HepG2 (cell line): ENCODE data around the gene APEX1. TPM values are rescaled to one million over a fixed set of nuclear protein-coding genes. Genes with fewer than 3 reads are reported as not detected.

Experiments used
- ATF1 ChIP-seq: IDR thresholded peaks from 2 replicates; pipeline ENCODE4 v1.6.1; 2016; ENCODE audit warnings: mild to moderate bottlenecking, control low read depth
- KDM5B ChIP-seq: sonication (generic); formaldehyde crosslinking; IDR thresholded peaks from 2 replicates; pipeline ENCODE4 v1.4.0; 2020; ENCODE audit warnings: missing genetic modification reagents, mild to moderate bottlenecking, borderline replicate concordance
- NCOR1 ChIP-seq: fragments of 200-600 bp; sonication (generic); IDR thresholded peaks from 2 replicates; pipeline ENCODE4 v1.7.0; 2017; ENCODE audit warnings: antibody characterized with exemption, low read length, borderline replicate concordance
- POLR2AphosphoS5 ChIP-seq: IDR thresholded peaks from 2 replicates; pipeline ENCODE4 v1.6.1; 2012; ENCODE audit warnings: low read depth, low read length
- SALL1 ChIP-seq: sonication (generic); formaldehyde crosslinking; IDR thresholded peaks from 2 replicates; pipeline ENCODE4 v1.8.0; 2022; ENCODE audit warnings: mild to moderate bottlenecking, missing genetic modification reagents
- SPEN ChIP-seq: sonication (generic); formaldehyde crosslinking; IDR thresholded peaks from 2 replicates; pipeline ENCODE4 v1.5.1; 2020; ENCODE audit warnings: low read depth, mild to moderate bottlenecking, missing genetic modification reagents
- TBL1XR1 ChIP-seq: fragments of 150-350 bp; IDR thresholded peaks from 2 replicates; pipeline ENCODE4 v1.6.1; 2014; ENCODE audit warnings: borderline replicate concordance, low read length; ENCODE audit not compliant: partially characterized antibody
- TBX3 ChIP-seq: fragments of 450-650 bp; IDR thresholded peaks from 2 replicates; pipeline ENCODE4 v1.6.1; 2017; ENCODE audit warnings: antibody characterized with exemption, mild to moderate bottlenecking, inconsistent platforms, borderline replicate concordance
- WIZ ChIP-seq: sonication (generic); formaldehyde crosslinking; IDR thresholded peaks from 2 replicates; pipeline ENCODE4 v1.5.1; 2020; ENCODE audit warnings: mild to moderate bottlenecking, missing genetic modification reagents
- ZFP36L2 ChIP-seq: sonication (generic); formaldehyde crosslinking; IDR thresholded peaks from 2 replicates; pipeline ENCODE4 v1.4.0; 2020; ENCODE audit warnings: missing genetic modification reagents
- ZNF547 ChIP-seq: sonication (generic); formaldehyde crosslinking; IDR thresholded peaks from 2 replicates; pipeline ENCODE4 v1.5.1; 2020; ENCODE audit warnings: mild to moderate bottlenecking, missing genetic modification reagents
- ZNF747 ChIP-seq: sonication (generic); formaldehyde crosslinking; IDR thresholded peaks from 2 replicates; pipeline ENCODE4 v1.8.1; 2023; ENCODE audit warnings: missing genetic modification reagents, mild to moderate bottlenecking, borderline replicate concordance
- ZNF790 ChIP-seq: sonication (generic); formaldehyde crosslinking; IDR thresholded peaks from 2 replicates; pipeline ENCODE4 v1.8.0; 2022; ENCODE audit warnings: missing genetic modification reagents, mild to moderate bottlenecking, borderline replicate concordance
- ZNF891 ChIP-seq: sonication (generic); formaldehyde crosslinking; IDR thresholded peaks from 2 replicates; pipeline ENCODE4 v1.5.0; 2020; ENCODE audit warnings: mild to moderate bottlenecking, missing genetic modification reagents
- polyA plus RNA-seq, 8 experiments: library from polyadenylated mRNA; depleted of rRNA in 3 of 8; stranded (reverse) in 7 of 8; unstranded in 1 of 8; fragments of >200 nt; fragmentation: Illumina TruSeq in 4 of 8; extraction: Trizol in 4 of 8; gene quantifications; 2 replicates each; pipeline versions ENCODE4 v1.2.1 to v1.2.3, GENCODE V29; 2011 to 2016; ENCODE audit warnings: low read depth in 4 of 8, missing spikeins in 1 of 8, mixed read lengths in 1 of 8; ENCODE audit not compliant: insufficient read depth in 1 of 8
- total RNA-seq, 5 experiments: library from RNA; depleted of rRNA; stranded (reverse); fragments of >200 nt; fragmentation: Illumina TruSeq; extraction: Trizol; gene quantifications; 2 replicates each; pipeline ENCODE4 v1.2.3, GENCODE V29; 2016; ENCODE audit warnings: low read depth in 1 of 5
- TF ChIP-seq, protein P1 (sequence below): sonication (generic); formaldehyde crosslinking; conservative IDR thresholded peaks from 2 replicates; pipeline ENCODE4 v1.4.0; 2020; ENCODE audit warnings: missing genetic modification reagents
- TF ChIP-seq, protein P2 (sequence below): IDR thresholded peaks from 2 replicates; pipeline ENCODE4 v1.6.1; 2016
- TF ChIP-seq, protein P3 (sequence below): sonication (generic); formaldehyde crosslinking; IDR thresholded peaks from 2 replicates; pipeline ENCODE4 v1.9.0; 2021; ENCODE audit warnings: missing genetic modification reagents, borderline replicate concordance
- TF ChIP-seq, protein P4 (sequence below): IDR thresholded peaks from 2 replicates; pipeline ENCODE4 v1.4.0; 2020; ENCODE audit warnings: mild to moderate bottlenecking, missing genetic modification reagents

The APEX1 gene
- total and polyA plus RNA-seq, 2 of the 13 experiments (the other 11 are each of a cell fraction or from before 2014, with no cell fraction given) = 171 to 405 TPM

DNA sequence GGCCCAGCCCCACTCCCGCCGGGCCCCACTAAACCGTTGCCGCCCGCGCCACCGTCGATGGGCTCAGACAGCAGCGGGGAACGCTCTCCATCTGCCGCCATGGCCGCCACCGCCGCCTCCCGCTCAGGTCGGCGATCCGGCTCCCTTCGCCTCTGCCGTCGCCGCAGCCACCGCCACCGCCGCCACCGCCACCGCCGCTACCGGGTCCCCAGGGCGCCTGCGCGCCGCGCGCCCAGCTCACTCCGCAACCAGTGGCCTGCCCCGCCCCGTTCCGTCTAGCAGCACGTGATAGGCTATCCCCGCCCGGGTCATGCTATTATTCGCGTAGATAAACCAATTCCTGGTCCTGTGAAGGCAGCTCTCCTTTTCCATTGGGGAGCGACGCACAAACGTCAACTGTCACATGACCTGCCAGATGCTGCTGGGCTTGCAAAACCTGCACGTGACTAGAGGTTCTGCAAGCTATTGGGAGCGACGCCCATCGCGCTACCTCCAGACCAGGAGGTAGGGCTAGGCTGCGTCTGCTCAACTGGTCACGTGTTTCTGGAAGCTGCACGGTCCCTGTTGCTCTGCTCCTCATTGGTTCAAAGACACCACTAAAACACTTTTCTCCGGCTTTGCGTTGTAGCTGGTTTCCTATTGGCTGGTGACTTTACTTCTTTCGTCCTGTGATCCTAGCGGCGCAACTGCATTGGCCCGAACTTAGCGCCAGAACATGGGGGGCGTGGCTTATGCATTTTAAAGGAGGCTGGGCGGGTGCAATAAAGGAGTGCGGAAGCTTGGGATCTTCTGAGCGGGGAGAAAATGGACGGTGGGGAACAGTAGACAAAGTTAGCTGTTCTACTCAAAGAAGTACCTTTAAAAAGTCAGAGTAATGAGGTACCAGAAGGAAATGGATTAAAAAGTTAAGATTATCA is 6.5 kb downstream of the APEX1 start, which contains the start of gene PIP4P1 (continued):
- TF ChIP-seq, protein P1, sequence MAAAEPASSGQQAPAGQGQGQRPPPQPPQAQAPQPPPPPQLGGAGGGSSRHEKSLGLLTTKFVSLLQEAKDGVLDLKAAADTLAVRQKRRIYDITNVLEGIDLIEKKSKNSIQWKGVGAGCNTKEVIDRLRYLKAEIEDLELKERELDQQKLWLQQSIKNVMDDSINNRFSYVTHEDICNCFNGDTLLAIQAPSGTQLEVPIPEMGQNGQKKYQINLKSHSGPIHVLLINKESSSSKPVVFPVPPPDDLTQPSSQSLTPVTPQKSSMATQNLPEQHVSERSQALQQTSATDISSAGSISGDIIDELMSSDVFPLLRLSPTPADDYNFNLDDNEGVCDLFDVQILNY (CRISPR knock-in tag) = peak; percentile 89
- TF ChIP-seq, protein P2, sequence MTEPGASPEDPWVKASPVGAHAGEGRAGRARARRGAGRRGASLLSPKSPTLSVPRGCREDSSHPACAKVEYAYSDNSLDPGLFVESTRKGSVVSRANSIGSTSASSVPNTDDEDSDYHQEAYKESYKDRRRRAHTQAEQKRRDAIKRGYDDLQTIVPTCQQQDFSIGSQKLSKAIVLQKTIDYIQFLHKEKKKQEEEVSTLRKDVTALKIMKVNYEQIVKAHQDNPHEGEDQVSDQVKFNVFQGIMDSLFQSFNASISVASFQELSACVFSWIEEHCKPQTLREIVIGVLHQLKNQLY = peak; percentile 92
- peak; percentile 74 for TF ChIP-seq TBL1XR1
- TF ChIP-seq ZNF547 (CRISPR knock-in tag) = peak; percentile 91
- TF ChIP-seq NCOR1 = peak; percentile 71; the same call in 1 of the 2 replicates
- TF ChIP-seq SPEN (CRISPR knock-in tag) = peak; percentile 97
- TF ChIP-seq ZNF790 = peak; percentile 55; the same call in 1 of the 2 replicates
- TF ChIP-seq, protein P3, sequence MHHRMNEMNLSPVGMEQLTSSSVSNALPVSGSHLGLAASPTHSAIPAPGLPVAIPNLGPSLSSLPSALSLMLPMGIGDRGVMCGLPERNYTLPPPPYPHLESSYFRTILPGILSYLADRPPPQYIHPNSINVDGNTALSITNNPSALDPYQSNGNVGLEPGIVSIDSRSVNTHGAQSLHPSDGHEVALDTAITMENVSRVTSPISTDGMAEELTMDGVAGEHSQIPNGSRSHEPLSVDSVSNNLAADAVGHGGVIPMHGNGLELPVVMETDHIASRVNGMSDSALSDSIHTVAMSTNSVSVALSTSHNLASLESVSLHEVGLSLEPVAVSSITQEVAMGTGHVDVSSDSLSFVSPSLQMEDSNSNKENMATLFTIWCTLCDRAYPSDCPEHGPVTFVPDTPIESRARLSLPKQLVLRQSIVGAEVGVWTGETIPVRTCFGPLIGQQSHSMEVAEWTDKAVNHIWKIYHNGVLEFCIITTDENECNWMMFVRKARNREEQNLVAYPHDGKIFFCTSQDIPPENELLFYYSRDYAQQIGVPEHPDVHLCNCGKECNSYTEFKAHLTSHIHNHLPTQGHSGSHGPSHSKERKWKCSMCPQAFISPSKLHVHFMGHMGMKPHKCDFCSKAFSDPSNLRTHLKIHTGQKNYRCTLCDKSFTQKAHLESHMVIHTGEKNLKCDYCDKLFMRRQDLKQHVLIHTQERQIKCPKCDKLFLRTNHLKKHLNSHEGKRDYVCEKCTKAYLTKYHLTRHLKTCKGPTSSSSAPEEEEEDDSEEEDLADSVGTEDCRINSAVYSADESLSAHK (CRISPR knock-in tag) = peak; percentile 82; the same call in 1 of the 2 replicates
- peak; percentile 98 for TF ChIP-seq SALL1 (CRISPR knock-in tag)
- peak; percentile 87; the same call in 1 of the 2 replicates for TF ChIP-seq KDM5B (CRISPR knock-in tag)
- TF ChIP-seq ATF1 (CRISPR knock-in tag) = peak; percentile 94
- TF ChIP-seq, protein P4, sequence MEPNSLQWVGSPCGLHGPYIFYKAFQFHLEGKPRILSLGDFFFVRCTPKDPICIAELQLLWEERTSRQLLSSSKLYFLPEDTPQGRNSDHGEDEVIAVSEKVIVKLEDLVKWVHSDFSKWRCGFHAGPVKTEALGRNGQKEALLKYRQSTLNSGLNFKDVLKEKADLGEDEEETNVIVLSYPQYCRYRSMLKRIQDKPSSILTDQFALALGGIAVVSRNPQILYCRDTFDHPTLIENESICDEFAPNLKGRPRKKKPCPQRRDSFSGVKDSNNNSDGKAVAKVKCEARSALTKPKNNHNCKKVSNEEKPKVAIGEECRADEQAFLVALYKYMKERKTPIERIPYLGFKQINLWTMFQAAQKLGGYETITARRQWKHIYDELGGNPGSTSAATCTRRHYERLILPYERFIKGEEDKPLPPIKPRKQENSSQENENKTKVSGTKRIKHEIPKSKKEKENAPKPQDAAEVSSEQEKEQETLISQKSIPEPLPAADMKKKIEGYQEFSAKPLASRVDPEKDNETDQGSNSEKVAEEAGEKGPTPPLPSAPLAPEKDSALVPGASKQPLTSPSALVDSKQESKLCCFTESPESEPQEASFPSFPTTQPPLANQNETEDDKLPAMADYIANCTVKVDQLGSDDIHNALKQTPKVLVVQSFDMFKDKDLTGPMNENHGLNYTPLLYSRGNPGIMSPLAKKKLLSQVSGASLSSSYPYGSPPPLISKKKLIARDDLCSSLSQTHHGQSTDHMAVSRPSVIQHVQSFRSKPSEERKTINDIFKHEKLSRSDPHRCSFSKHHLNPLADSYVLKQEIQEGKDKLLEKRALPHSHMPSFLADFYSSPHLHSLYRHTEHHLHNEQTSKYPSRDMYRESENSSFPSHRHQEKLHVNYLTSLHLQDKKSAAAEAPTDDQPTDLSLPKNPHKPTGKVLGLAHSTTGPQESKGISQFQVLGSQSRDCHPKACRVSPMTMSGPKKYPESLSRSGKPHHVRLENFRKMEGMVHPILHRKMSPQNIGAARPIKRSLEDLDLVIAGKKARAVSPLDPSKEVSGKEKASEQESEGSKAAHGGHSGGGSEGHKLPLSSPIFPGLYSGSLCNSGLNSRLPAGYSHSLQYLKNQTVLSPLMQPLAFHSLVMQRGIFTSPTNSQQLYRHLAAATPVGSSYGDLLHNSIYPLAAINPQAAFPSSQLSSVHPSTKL = peak; percentile 88
- peak; percentile 91 for TF ChIP-seq ZNF747 (CRISPR knock-in tag)
- TF ChIP-seq ZFP36L2 (CRISPR knock-in tag) = no peak; the same call in 1 of the 2 replicates
- peak; percentile 95 for TF ChIP-seq POLR2AphosphoS5
- TF ChIP-seq TBX3 = peak; percentile 85
- peak; percentile 68; the same call in 1 of the 2 replicates for TF ChIP-seq WIZ
- peak; percentile 48 for TF ChIP-seq ZNF891 (CRISPR knock-in tag)
